Osteoblast (primary cell): Measurements from ENCODE around the gene SPATC1L. TPM values are rescaled to one million over a fixed set of nuclear protein-coding genes. Genes with fewer than 3 reads are reported as not detected.

ENCODE experiments used
- DNase-seq: peaks from one replicate; pipeline ENCODE4 v3.0.0; 2011; ENCODE audit warnings: low spot score, mixed read lengths; ENCODE audit not compliant: insufficient read length; ENCODE audit errors: missing footprints
- H2AFZ ChIP-seq: 2 replicates; pipeline ENCODE4 v1.6.0; 2011; ENCODE audit warnings: mild to moderate bottlenecking, low read length
- H3K27ac ChIP-seq: 2 replicates; pipeline ENCODE4 v1.5.1; 2011; ENCODE audit warnings: mild to moderate bottlenecking, low read depth, low read length, moderate library complexity
- H3K27me3 ChIP-seq: 2 replicates; pipeline ENCODE4 v1.6.0; 2012; ENCODE audit warnings: mild to moderate bottlenecking, control low read depth, inconsistent platforms, low read length, moderate library complexity; ENCODE audit not compliant: insufficient read depth
- H3K36me3 ChIP-seq: 2 replicates; pipeline ENCODE4 v1.5.1; 2011; ENCODE audit warnings: mild to moderate bottlenecking, low read length, control low read depth, moderate library complexity; ENCODE audit not compliant: insufficient read depth
- H3K4me1 ChIP-seq: 2 replicates; pipeline ENCODE4 v1.5.1; 2011; ENCODE audit warnings: mild to moderate bottlenecking, low read length, control low read depth, moderate library complexity; ENCODE audit not compliant: insufficient read depth
- H3K4me2 ChIP-seq: 2 replicates; pipeline ENCODE4 v1.6.0; 2011; ENCODE audit warnings: mild to moderate bottlenecking, low read length; ENCODE audit not compliant: insufficient read depth
- H3K4me3 ChIP-seq: fragments of 200-600 bp; sonication (generic); 3 replicates; pipeline ENCODE4 v1.5.1; 2012; ENCODE audit warnings: mild to moderate bottlenecking, low read length, inconsistent platforms; ENCODE audit not compliant: insufficient read depth
- H3K79me2 ChIP-seq: 2 replicates; pipeline ENCODE4 v1.6.0; 2012; ENCODE audit warnings: mild to moderate bottlenecking, low read length, control low read depth, inconsistent platforms; ENCODE audit not compliant: insufficient read depth
- H3K9me3 ChIP-seq: 2 replicates; pipeline ENCODE4 v1.5.1; 2011; ENCODE audit warnings: low read depth, low read length, control low read depth
- H4K20me1 ChIP-seq: 2 replicates; pipeline ENCODE4 v1.6.0; 2012; ENCODE audit warnings: mild to moderate bottlenecking, low read length, control low read depth; ENCODE audit not compliant: insufficient read depth
- CTCF ChIP-seq: IDR thresholded peaks from 2 replicates; pipeline ENCODE4 v1.5.1; 2011; ENCODE audit warnings: mild to moderate bottlenecking, low read depth, low read length, moderate library complexity; ENCODE audit errors: extremely low read depth
- total RNA-seq: library from RNA; depleted of rRNA; stranded (reverse); fragments of >200 nt; gene quantifications from 2 replicates; pipeline ENCODE4 v1.2.3, GENCODE V29; 2012

The SPATC1L gene
- total RNA-seq, 1 donor: 6.9 TPM

GRCh38 chr21:46191257-46191685 lies 7.0 kb upstream of the SPATC1L start:
- no peak overlapping the region for H2AFZ ChIP-seq
- peak; percentile 98 for DNase-seq
- H3K79me2 ChIP-seq: no peaks in the 10 kb centered on the region
- no peak overlapping the region for H3K4me3 ChIP-seq
- peaks cover 16% of the 10 kb centered on the region for H3K36me3 ChIP-seq
- peak overlapping the region; percentile 49 for H3K27ac ChIP-seq
- no peaks in the 10 kb centered on the region for H4K20me1 ChIP-seq
- H3K4me1 ChIP-seq: peaks cover 27% of the 10 kb centered on the region
- peak overlapping the region; percentile 6 for H3K4me2 ChIP-seq
- H3K9me3 ChIP-seq: no peaks in the 10 kb centered on the region
- no peak for TF ChIP-seq CTCF
- H3K27me3 ChIP-seq: no peaks in the 10 kb centered on the region

GRCh38 chr21:46190491-46191131 lies 6.4 kb upstream of the SPATC1L start:
- Histone ChIP-seq H3K79me2 (no peaks in the 10 kb centered on the region), H3K4me3 (no peak overlapping the region), H3K27me3 (no peaks in the 10 kb centered on the region), H2AFZ (no peak overlapping the region), H3K36me3 (peaks cover 14% of the 10 kb centered on the region), H4K20me1 (no peaks in the 10 kb centered on the region), H3K9me3 (no peaks in the 10 kb centered on the region), H3K4me1 (peaks cover 27% of the 10 kb centered on the region), H3K27ac (peak overlapping the region; percentile 49), H3K4me2 (peak overlapping the region; percentile 6)
- TF ChIP-seq CTCF: no peak
- DNase-seq: no peak

- peaks cover 27% of the 10 kb centered on the region for H3K4me1 ChIP-seq
- TF ChIP-seq CTCF: no peak
These were observed 5.8 kb upstream of the SPATC1L start for GRCh38 chr21:46189959-46190490.

GRCh38 chr21:46189213-46189958 lies 5.1 kb upstream of the SPATC1L start:
- Histone ChIP-seq H3K36me3 (peaks cover 14% of the 10 kb centered on the region), H3K9me3 (no peaks in the 10 kb centered on the region), H3K4me1 (peaks cover 27% of the 10 kb centered on the region), H4K20me1 (no peaks in the 10 kb centered on the region), H3K79me2 (no peaks in the 10 kb centered on the region), H3K27me3 (no peaks in the 10 kb centered on the region), H3K4me2 (peak overlapping the region; percentile 39), H3K27ac (no peak overlapping the region), H2AFZ (no peak overlapping the region), H3K4me3 (no peak overlapping the region)
- peak; percentile 96 for DNase-seq
- no peak for TF ChIP-seq CTCF

More at GRCh38 chr21:46189959-46190490, 5.8 kb upstream of the SPATC1L start:
- Histone ChIP-seq H4K20me1 (no peaks in the 10 kb centered on the region), H3K79me2 (no peaks in the 10 kb centered on the region), H3K27ac (no peak overlapping the region), H2AFZ (no peak overlapping the region), H3K4me3 (no peak overlapping the region), H3K27me3 (no peaks in the 10 kb centered on the region), H3K4me2 (no peak overlapping the region), H3K36me3 (peaks cover 14% of the 10 kb centered on the region), H3K9me3 (no peaks in the 10 kb centered on the region)
- DNase-seq: peak; percentile 27
